ENCODE data around the gene ITGB5.
"Not testable (repeated sequence)": the region's sequence is repeated elsewhere in the genome, so short reads cannot be mapped to it uniquely, and the experiment has no call there.

The ITGB5 gene

GRCh38 chr3:124809039-124809438, 78.1 kb downstream of the ITGB5 start:
- DNase-seq: no peak

DNA sequence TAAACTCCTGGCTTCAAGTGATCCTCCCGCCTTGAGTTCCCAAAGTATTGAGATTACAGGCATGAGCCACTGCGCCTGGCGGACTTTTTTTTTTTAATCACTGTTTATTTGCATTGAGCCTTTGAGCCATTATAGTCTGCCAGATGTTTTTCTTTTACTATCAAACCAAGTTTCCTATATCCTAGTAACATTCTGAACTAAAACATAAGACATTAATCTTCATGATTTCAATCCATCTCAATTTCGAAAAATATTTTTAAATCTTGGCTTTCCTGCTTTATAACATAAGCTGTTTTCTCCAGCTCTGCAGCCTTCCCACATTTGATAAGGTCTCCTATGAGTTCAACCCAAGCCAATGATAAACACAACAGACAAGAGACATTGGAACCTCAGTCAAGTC, 81.5 kb downstream of the ITGB5 start:
- DNase-seq: no peak

DNA sequence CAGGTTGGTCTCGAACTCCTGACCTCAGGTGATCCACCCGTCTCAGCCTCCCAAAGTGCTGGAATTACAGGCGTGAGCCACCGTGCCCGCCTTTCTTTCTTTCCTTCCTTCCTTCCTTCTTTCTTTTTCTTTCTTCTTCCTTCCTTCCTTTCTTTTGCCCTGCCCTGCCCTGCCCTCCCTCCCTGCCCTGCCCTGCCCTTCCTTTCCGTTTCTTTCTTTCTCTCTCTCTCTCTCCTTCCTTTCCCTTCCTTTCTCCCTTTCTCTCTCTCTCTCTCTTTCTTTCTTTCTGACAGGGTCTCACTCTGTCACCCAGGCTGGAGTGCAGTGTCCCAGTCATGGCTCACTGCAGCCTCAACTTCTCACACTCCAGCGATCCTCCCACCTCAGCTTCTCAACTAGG, 82.3 kb downstream of the ITGB5 start:
- DNase-seq: no peak

GRCh38 chr3:124802702-124803101, 84.5 kb downstream of the ITGB5 start:
- no peak for DNase-seq

DNA sequence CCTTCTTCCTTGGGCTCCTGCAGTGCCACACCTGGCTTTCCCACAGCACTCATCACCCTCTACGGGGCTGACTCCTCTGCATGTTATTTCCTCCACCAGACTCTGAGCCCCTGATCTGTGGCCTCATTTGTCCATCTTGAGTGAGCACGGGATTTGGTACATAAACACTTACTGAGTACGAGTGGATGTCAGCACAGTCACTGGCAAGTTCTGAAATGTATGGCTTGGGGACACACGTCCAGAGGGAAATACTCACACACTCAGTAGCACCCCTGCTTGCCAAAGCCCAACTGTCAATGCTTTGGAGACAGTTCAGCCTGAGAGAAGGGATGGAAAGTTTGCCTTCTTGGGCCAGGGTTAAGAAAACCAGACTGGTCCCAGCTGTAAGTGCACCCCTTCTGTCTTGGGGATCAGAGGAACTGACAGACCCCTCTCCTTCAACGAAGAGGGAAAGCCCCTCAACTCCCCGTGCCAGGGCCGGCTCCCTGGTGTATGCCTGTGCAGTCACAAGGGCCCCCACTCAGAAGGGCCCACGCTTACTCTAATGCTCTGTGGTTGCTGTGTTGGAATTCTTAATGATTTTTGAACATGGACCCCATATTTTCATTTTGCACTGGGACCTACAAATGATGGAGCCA, 85.0 kb downstream of the ITGB5 start:
- no peak for DNase-seq

GRCh38 chr3:124800511-124801258, 86.5 kb downstream of the ITGB5 start:
- peak; percentile 4 for DNase-seq

DNA sequence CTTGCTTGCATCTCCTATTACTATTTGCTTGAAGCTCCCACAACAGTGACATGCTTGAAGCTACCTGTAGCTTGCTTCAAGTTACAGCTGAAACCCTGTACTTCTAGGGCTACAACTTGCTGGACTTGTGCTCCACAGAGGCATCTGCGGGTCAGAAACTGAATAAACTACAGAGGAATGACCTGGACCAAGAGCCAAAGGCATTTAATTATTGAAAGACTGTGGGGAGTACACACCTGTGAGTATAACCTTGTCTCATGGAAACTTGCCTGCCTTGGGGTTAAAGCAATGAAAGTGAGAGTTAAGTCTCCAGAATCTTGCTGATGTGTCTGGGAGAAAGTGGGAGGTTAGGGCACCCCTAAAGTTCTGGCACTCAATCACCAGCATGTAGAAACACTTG, 87.1 kb downstream of the ITGB5 start:
- DNase-seq: no peak

GRCh38 chr3:124799676-124800075, 87.5 kb downstream of the ITGB5 start:
- DNase-seq: no peak

GRCh38 chr3:124797426-124797945, 89.7 kb downstream of the ITGB5 start:
- DNase-seq: no peak

DNA sequence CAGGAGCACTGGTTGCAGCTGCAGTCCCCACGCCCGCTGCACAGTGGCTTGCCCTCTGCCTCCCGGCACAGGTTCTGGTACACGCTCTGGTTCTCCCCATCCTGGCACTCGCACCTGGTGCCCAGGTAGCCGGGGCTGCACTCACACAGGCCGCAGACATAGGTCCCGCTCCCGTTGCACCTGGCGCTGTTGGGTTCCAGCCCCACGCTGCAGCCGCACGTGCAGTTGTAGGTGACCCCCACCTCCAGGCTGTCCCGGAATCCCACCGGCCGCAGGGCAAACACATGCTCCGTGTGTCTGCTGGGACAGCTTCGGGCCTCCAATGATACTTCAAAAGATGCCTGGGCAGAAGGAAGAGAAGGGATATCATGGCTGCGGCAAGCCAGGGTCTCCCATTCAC, 90.7 kb downstream of the ITGB5 start:
- no peak for DNase-seq

- no peak for DNase-seq
These were observed 94.0 kb downstream of the ITGB5 start for GRCh38 chr3:124793054-124793739.

DNA sequence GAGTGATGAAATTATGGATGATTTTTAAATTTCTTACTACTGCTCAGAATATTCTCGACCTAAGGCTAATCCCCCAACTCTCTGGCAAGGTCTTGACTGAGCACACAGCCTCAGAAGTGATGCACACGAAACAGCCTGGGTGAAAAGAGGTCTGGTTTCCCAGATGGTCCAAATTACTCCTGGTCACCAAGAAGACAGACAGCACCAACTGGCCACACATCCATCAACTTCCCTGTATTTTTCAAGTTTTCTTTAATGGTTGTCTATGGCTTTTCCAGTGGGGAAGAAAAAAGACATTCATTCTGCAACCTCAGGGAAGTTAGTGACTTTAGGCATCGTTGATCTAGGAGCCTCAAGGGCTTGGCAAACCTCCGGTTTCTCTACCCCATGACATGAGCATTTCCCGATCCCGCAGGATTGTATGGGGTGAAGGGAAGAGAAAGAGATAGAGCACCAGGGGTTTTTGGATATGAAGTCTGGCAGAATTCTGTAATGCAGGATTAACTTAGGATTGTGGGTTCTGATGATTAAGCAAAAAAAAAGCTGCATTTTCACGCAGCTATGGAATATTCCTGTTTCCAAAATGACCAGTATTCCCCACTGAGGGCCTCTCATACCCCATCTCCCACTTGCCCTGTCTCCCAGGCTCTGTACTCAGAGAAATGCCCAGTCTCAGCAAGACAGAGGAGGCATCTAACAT, 94.7 kb downstream of the ITGB5 start:
- DNase-seq: no peak

DNA sequence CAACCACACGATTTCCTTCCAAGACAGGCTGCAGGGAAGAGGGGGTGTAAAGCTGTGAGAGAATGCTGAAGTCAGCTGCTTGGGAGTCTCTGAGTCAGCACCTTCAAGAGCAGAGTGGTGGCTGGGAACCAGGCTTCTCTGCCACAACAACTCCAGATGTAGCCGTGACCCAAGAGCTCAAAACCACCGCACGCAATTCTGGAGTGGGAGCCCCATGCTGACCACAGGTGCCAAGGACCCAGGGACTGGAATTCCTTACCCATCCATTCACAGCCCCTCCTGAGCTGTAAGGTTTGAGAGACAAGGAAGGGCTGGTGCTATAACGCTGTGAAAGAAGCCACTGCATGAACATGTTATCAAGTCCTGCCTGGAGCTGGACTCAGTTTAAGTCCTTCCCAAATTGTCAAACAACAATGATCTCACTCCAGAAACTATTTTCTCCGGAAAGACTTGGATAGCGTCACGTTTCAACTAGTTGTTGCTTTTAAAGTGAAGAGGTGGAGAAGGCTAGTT, 95.5 kb downstream of the ITGB5 start:
- no peak for DNase-seq

GRCh38 chr3:124791142-124791541, 96.0 kb downstream of the ITGB5 start:
- no peak for DNase-seq

DNA sequence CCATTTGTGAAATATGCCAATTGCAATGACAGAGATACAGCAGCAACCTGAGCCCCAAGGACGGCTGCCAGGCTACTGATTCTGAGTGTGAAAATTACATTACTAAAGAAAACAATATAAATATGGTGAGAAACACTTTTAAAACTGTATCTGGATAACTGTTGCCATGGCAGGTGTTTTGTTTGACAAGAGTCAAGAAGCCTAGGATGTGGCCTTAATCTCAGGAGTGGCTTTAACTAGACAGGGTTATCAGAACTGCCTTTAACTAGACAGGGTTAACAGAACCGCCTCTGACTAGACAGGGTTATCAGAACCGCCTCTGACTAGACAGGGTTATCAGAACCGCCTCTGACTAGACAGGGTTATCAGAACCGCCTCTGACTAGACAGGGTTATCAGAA, 98.1 kb downstream of the ITGB5 start:
- DNase-seq: not testable (repeated sequence)

- DNase-seq: no peak
These were observed 98.9 kb downstream of the ITGB5 start for GRCh38 chr3:124788254-124788745.

- DNase-seq: no peak
These were observed 99.5 kb downstream of the ITGB5 start for GRCh38 chr3:124787476-124788195.

- no peak for DNase-seq
These were observed 100.5 kb downstream of the ITGB5 start for GRCh38 chr3:124786511-124787241.

DNA sequence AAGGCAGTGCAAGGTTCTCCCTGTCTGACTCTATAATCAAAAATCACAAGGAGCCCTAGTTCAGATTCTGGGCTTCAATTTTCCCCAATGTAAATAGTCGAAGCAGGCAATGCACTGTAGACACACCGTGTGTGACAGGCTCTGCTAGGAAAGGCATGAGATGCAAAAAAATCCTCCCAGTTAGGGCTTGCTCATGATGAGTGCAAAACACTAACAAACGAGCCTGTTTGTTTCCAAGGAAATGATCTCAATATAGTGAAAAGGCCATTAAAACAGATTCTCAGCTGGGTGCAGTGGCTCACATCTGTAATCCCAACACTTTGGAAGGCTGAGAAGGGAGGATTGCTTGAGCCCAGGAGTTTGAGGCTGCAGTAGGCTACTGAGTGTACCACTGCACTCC, 101.2 kb downstream of the ITGB5 start:
- DNase-seq: no peak

DNA sequence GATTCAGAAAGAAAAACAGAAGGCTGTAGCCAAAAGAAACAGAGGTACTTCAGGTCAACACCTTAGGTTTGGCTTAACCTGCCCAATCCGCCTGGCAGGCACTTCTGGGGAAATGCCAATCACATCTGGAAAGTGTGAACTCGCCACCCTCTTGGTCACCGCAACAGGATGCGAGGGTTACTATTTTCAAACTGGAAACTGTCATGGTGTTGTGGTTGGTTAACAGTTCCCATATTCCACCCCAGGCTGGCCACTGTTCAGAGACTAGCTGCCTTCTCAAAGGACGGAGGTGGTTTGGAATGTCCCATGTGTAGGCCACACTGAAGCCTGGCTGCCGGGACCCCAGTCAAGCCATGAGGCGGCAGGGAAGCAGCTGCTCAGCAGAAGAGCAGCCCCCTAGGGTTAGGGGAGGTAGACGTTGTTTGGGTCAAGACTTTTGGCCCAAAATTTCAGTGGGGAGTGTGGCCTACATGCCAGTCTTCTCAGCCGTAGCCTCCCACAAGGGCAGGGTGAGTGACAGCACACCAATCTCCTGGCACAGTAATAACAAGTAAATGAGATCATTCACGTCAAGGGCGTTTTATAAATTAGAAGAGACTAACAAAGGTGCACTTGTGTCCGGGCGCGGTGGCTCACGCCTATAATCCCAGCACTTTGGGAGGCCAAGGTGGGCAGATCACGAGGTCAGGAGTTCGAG, 102.3 kb downstream of the ITGB5 start:
- no peak for DNase-seq

- DNase-seq: no peak
These were observed 103.5 kb downstream of the ITGB5 start for GRCh38 chr3:124783696-124784095.

Measured in NCI-H510A treated with DMSO at 0.1 percent for 48 hours (cell line).